SK-N-SH treated with all-trans-retinoic acid at 6 μM for 48 hours (cell line): ENCODE measurements around the gene IRGM.

Experiments used
- ATAC-seq: fragments of 200-7000 bp; cut with Tn5 transposase; 3 replicates; pipeline ENCODE4 v1.9.1; 2020; ENCODE audit warnings: mild to moderate bottlenecking, moderate library complexity
- BACH2 ChIP-seq: fragments of 250-450 bp; sonication (Bioruptor Pico); IDR thresholded peaks from 2 replicates; pipeline ENCODE4 v1.9.0; 2021; ENCODE audit warnings: mild to moderate bottlenecking, borderline replicate concordance
- CSDC2 ChIP-seq: fragments of 250-450 bp; sonication (Bioruptor Pico); IDR thresholded peaks from 2 replicates; pipeline ENCODE4 v1.5.0; 2020; ENCODE audit warnings: mild to moderate bottlenecking, moderate library complexity
- GLIS3 ChIP-seq: fragments of 250-450 bp; sonication (Bioruptor Pico); IDR thresholded peaks from 2 replicates; pipeline ENCODE4 v1.5.0; 2020; ENCODE audit warnings: mild to moderate bottlenecking, moderate library complexity
- OSR1 ChIP-seq: fragments of 250-450 bp; sonication (Bioruptor Pico); IDR thresholded peaks from 2 replicates; pipeline ENCODE4 v1.8.0; 2022; ENCODE audit warnings: moderate library complexity, mild to moderate bottlenecking, inconsistent platforms
- POU6F1 ChIP-seq: fragments of 250-450 bp; sonication (Bioruptor Pico); IDR thresholded peaks from 2 replicates; pipeline ENCODE4 v1.8.0; 2021; ENCODE audit warnings: low read depth, mild to moderate bottlenecking, moderate library complexity, borderline replicate concordance
- RARB ChIP-seq: fragments of 250-450 bp; sonication (Bioruptor Pico); IDR thresholded peaks from 2 replicates; pipeline ENCODE4 v1.8.0; 2021; ENCODE audit warnings: mild to moderate bottlenecking, moderate library complexity
- TCF4 ChIP-seq: fragments of 250-450 bp; sonication (Bioruptor Pico); IDR thresholded peaks from 2 replicates; pipeline ENCODE4 v1.8.0; 2021; ENCODE audit warnings: mild to moderate bottlenecking, moderate library complexity, borderline replicate concordance
- ZFP30 ChIP-seq: fragments of 450-650 bp; formaldehyde crosslinking; IDR thresholded peaks from 2 replicates; pipeline ENCODE4 v1.5.0; 2022; ENCODE audit warnings: mild to moderate bottlenecking, moderate library complexity
- ZNF70 ChIP-seq: fragments of 450-650 bp; formaldehyde crosslinking; IDR thresholded peaks from 2 replicates; pipeline ENCODE4 v1.5.0; 2020; ENCODE audit warnings: mild to moderate bottlenecking, moderate library complexity

Gene IRGM

GRCh38 chr5:150879358-150879757 is 33.0 kb downstream of the IRGM start:
- ATAC-seq: no peak
- TF ChIP-seq ZFP30 (CRISPR knock-in tag) (no peak), TCF4 (CRISPR knock-in tag) (no peak), POU6F1 (CRISPR knock-in tag) (no peak), CSDC2 (CRISPR knock-in tag) (no peak)

- no peak for ATAC-seq
- TF ChIP-seq BACH2 (CRISPR knock-in tag) (no peak), GLIS3 (CRISPR knock-in tag) (no peak), ZNF70 (no peak), OSR1 (CRISPR knock-in tag) (no peak), RARB (CRISPR knock-in tag) (no peak)
These were observed 49.4 kb downstream of the IRGM start for GRCh38 chr5:150895431-150896428.
